Measurements from ENCODE around the gene CELF2. TPM values are rescaled to one million over a fixed set of nuclear protein-coding genes. Genes with fewer than 3 reads are reported as not detected.

Gene CELF2
- total RNA-seq, 1 experiment from 2014 or later = 28.7 TPM

DNA sequence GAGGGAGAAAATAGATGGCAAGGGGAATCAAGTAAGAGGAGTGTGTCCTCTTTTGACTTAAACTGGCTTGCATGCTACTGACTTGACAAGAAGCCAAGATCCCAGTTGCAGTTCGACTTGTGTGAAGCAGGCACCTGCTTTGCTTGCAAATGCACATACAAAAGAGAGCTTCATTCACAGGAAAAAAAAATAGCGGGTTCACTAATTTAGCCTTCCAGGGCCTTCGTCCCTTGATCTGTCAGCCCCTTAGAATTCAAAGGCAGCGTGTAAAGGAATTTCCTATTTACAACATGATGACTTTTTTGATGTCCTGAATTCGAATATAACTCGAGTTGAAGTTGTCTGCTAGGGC, 192.1 kb downstream of the CELF2 start:
- H3K4me2 ChIP-seq (ENCODE audit: insufficient read depth, insufficient read length, low read length) = no peak overlapping the region
- no peaks in the 10 kb centered on the region for H3K79me1 ChIP-seq (ENCODE audit: insufficient read depth, low read depth, low read length, poor library complexity, severe bottlenecking)
- H3K4me1 ChIP-seq (ENCODE audit: insufficient read depth, low read length) = peaks cover 8% of the 10 kb centered on the region; the same call in 1 of the 2 replicates
- Mint-ChIP-seq H3K27ac (no peak overlapping the region; a peak in 1 of 7 replicates), H3K27me3 (ENCODE audit: low read depth) (no peaks in the 10 kb centered on the region), H3K36me3 (ENCODE audit: insufficient read depth in 1 of 3, low read depth in 3 of 3) (no peaks in the 10 kb centered on the region), H3K4me1 (peaks cover 51 to 61% of the 10 kb centered on the region in 2 experiments), H3K4me3 (no peak overlapping the region), H3K9me3 (no peaks in the 10 kb centered on the region)
- no peak overlapping the region for H3K23ac ChIP-seq (ENCODE audit: insufficient read length, low read depth, low read length)
- H2BK120ac ChIP-seq (ENCODE audit: low read depth, low read length, poor library complexity, severe bottlenecking) = no peak overlapping the region
- no peak overlapping the region for H2BK15ac ChIP-seq (ENCODE audit: low read depth, low read length)
- H3K27me3 ChIP-seq (ENCODE audit: insufficient read depth, low read length) = no peaks in the 10 kb centered on the region
- no peak overlapping the region for H2BK5ac ChIP-seq (ENCODE audit: insufficient read length, low read length)
- no peaks in the 10 kb centered on the region for H3K9me3 ChIP-seq (ENCODE audit: control insufficient read depth, low read depth, low read length)
- no peak overlapping the region for H2BK20ac ChIP-seq (ENCODE audit: low read depth, low read length, poor library complexity, severe bottlenecking)
- no peak overlapping the region for H4K8ac ChIP-seq (replicated peaks; ENCODE audit: insufficient read length, low read depth, low read length)
- H3K9ac ChIP-seq (ENCODE audit: extremely low read depth, insufficient read length, low read length) = no peak overlapping the region
- H3K18ac ChIP-seq (ENCODE audit: insufficient read length, low read depth, low read length) = no peak overlapping the region
- no CpG with 5 or more reads among the region's 6 CpGs for WGBS (ENCODE audit: extremely low coverage, insufficient read length, low lambda C conversion rate)
- H4K20me1 ChIP-seq (ENCODE audit: control insufficient read depth, insufficient read depth, insufficient read length) = no peaks in the 10 kb centered on the region
- H3K56ac ChIP-seq (ENCODE audit: insufficient read length, low read depth, low read length) = no peak overlapping the region
- H3K23me2 ChIP-seq (ENCODE audit: insufficient read length, low read depth, low read length, poor library complexity, severe bottlenecking) = no peaks in the 10 kb centered on the region
- no peak overlapping the region for H3K27ac ChIP-seq (ENCODE audit: insufficient read length, low read depth, low read length)
- H2BK12ac ChIP-seq (ENCODE audit: insufficient read length, low read depth, low read length) = no peak overlapping the region
- H4K91ac ChIP-seq (ENCODE audit: insufficient read length, low read depth, low read length) = no peak overlapping the region
- H3K14ac ChIP-seq (ENCODE audit: insufficient read depth, low read length) = no peak overlapping the region
- DNase-seq = no peak
- no peak overlapping the region for H3T11ph ChIP-seq (ENCODE audit: low read length)
- H3K79me2 ChIP-seq (ENCODE audit: insufficient read depth, low read length) = no peaks in the 10 kb centered on the region
- no peak overlapping the region for H2AFZ ChIP-seq (ENCODE audit: low read length)
- no peak overlapping the region for H3K4ac ChIP-seq (ENCODE audit: low read depth, low read length)
- TF ChIP-seq, protein P1, sequence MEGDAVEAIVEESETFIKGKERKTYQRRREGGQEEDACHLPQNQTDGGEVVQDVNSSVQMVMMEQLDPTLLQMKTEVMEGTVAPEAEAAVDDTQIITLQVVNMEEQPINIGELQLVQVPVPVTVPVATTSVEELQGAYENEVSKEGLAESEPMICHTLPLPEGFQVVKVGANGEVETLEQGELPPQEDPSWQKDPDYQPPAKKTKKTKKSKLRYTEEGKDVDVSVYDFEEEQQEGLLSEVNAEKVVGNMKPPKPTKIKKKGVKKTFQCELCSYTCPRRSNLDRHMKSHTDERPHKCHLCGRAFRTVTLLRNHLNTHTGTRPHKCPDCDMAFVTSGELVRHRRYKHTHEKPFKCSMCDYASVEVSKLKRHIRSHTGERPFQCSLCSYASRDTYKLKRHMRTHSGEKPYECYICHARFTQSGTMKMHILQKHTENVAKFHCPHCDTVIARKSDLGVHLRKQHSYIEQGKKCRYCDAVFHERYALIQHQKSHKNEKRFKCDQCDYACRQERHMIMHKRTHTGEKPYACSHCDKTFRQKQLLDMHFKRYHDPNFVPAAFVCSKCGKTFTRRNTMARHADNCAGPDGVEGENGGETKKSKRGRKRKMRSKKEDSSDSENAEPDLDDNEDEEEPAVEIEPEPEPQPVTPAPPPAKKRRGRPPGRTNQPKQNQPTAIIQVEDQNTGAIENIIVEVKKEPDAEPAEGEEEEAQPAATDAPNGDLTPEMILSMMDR (conservative IDR thresholded peaks at IDR 0.05) = no peak
- no peak overlapping the region for H2AK5ac ChIP-seq (ENCODE audit: insufficient read length, low read length)
- no peak overlapping the region for H4K5ac ChIP-seq (ENCODE audit: insufficient read length, low read depth, low read length)
